Aorta (tissue), 5 donors: Measurements from ENCODE around the gene TH. TPM values are rescaled to one million over a fixed set of nuclear protein-coding genes. Genes with fewer than 3 reads are reported as not detected.
A peak's percentile ranks its signal among the peaks of the same experiment; 100 is the strongest.

Experiments used
- ATAC-seq: fragments of 200-7000 bp; cut with Tn5 transposase; one replicate; pipeline ENCODE4 v1.9.1; 2022; ENCODE audit warnings: moderate library complexity; ENCODE audit not compliant: low FRiP score
- DNase-seq, 2 donors: peaks; one replicate each; pipeline ENCODE4 v3.0.0-alpha.2; 2020
- H3K27ac ChIP-seq, 2 donors: one replicate each; pipeline ENCODE4 v1.5.1; 2013; ENCODE audit warnings: low read length in 2 of 2, mild to moderate bottlenecking in 2 of 2, moderate library complexity in 2 of 2, control low read depth in 1 of 2, inconsistent platforms in 1 of 2, low read depth in 1 of 2
- H3K27me3 ChIP-seq, 2 donors: one replicate each; pipeline ENCODE4 v1.6.1; 2013; ENCODE audit warnings: control low read depth in 1 of 2, low read length in 1 of 2, mild to moderate bottlenecking in 1 of 2, moderate library complexity in 1 of 2; ENCODE audit not compliant: insufficient read depth in 2 of 2, control insufficient read depth in 1 of 2
- H3K36me3 ChIP-seq, 2 donors: one replicate each; pipeline ENCODE4 v1.6.1; 2013; ENCODE audit warnings: control low read depth in 1 of 2, low read length in 1 of 2, mild to moderate bottlenecking in 1 of 2; ENCODE audit not compliant: insufficient read depth in 2 of 2, control insufficient read depth in 1 of 2
- H3K4me1 ChIP-seq, 2 donors: one replicate each; pipeline ENCODE4 v1.6.1; 2013; ENCODE audit warnings: low read length in 2 of 2, control low read depth in 1 of 2, mild to moderate bottlenecking in 1 of 2, moderate library complexity in 1 of 2; ENCODE audit not compliant: insufficient read depth in 2 of 2, control insufficient read depth in 1 of 2
- H3K4me3 ChIP-seq, 2 donors: one replicate each; pipeline ENCODE4 v1.5.1; 2013; ENCODE audit warnings: low read length in 2 of 2, control low read depth in 1 of 2, mild to moderate bottlenecking in 1 of 2
- H3K9me3 ChIP-seq: one replicate; pipeline ENCODE4 v1.6.1; 2013; ENCODE audit warnings: mild to moderate bottlenecking, low read length; ENCODE audit not compliant: control insufficient read depth
- whole genome bisulfite sequencing, 2 donors: extraction: QIAGEN DNeasy Blood & Tissue Kit; methylation state at CpG; one replicate each; pipeline ENCODE4 v1.1.7; 2013; 5-methylcytosine and 5-hydroxymethylcytosine counted together
- intact Hi-C, 2 donors: fragments of 100-400 bp; cut with DNase I; formaldehyde crosslinking; loops; one replicate each; pipeline versions ENCODE4 v1.14.2 to v1.15.0; 2022
- polyA plus RNA-seq, 2 donors: library from polyadenylated mRNA; stranded (reverse); fragments of 200-250 nt; gene quantifications; one replicate each; pipeline ENCODE4 v1.2.3, GENCODE V29; 2013
- total RNA-seq, 2 donors: library from RNA; stranded (reverse); fragmentation: NEBNext Ultra II Directional; extraction: Animal tissue kit (Norgen Biotek cat#: 25700); gene quantifications; one replicate each; pipeline ENCODE4 v1.2.1, GENCODE V29; 2021
- donor health status: healthy with polysubstance abuse.
- donor health status: Bipolar disorder and iron deficiency.
- donor health status: DM: no; HTN: no; CAD: no.
- donor health status: DM: no; HTN: no; CAD: no.
- donor health status: DM: yes; HTN: yes; CAD: no.

Gene TH
- total and polyA plus RNA-seq, 4 donors, result 0.45 TPM; not detected in 3

DNA sequence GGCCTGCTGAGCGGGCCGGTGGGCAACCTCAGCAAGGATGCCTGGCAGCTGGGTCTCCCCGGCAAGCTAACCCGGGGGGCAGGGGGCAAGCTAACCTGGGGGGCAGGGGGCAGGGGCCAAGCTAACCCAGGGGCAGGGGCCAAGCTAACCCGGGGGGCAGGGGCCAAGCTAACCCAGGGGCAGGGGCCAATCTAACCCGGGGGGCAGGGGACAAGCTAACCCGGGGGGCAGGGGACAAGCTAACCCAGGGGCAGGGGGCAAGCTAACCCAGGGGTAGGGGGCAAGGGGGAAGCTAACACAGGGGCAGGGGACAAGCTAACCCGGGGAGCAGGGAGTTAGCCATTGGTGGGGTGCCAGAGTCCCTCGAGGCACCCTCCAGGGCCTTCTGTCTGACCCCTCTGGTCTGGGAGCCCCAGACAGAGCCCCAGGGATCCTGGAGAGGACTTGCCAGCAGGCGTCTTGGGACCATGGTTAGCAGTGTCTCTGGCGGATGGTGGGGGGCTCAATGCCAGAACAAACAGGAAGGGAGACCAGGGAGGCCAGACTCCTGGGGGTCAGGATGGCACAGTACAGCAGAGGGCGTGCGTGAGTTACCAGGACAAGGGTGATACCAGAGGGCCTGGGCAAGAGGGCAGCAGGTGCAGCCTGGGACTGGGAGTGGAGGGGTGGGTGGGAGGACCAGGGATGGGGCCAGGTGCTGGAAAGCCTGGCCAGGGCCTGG is 48.5 kb downstream of the TH start:
- intact Hi-C loops, result no loop called here
- H3K9me3 ChIP-seq, result no peaks in the 10 kb centered on the region
- H3K4me1 ChIP-seq, result no peaks in the 10 kb centered on the region
- DNase-seq (peak; percentile 44 to 62), ATAC-seq (no peak)
- no peaks in the 10 kb centered on the region for H3K27me3 ChIP-seq
- H3K27ac ChIP-seq, result no peak overlapping the region
- 46 to 62% methylated on average over 10 to 13 of the region's 13 CpGs for WGBS, 2 donors
- no peak overlapping the region for H3K4me3 ChIP-seq
- no peaks in the 10 kb centered on the region for H3K36me3 ChIP-seq

GRCh38 chr11:2122222-2122906 is 49.3 kb downstream of the TH start:
- H3K27ac ChIP-seq, result no peak overlapping the region
- H3K9me3 ChIP-seq, result no peaks in the 10 kb centered on the region
- no peaks in the 10 kb centered on the region for H3K27me3 ChIP-seq
- DNase-seq (peak; percentile 38 to 60), ATAC-seq (peak; percentile 15)
- H3K4me3 ChIP-seq, result no peak overlapping the region
- no peaks in the 10 kb centered on the region for H3K36me3 ChIP-seq
- intact Hi-C loops, result no loop called here
- H3K4me1 ChIP-seq, result no peaks in the 10 kb centered on the region
- 21 to 27% methylated on average over 18 to 19 of the region's 19 CpGs for WGBS, 2 donors

- H3K4me1 ChIP-seq, result no peaks in the 10 kb centered on the region
- H3K27me3 ChIP-seq, result no peaks in the 10 kb centered on the region
- no peaks in the 10 kb centered on the region for H3K36me3 ChIP-seq
- H3K9me3 ChIP-seq, result peaks cover 1% of the 10 kb centered on the region
- no peak overlapping the region for H3K4me3 ChIP-seq
- intact Hi-C loops, result no loop called here
- H3K27ac ChIP-seq, result no peak overlapping the region
- DNase-seq (peak; percentile 42 to 56), ATAC-seq (no peak)
- 88% methylated on average over 21 of the region's 21 CpGs for WGBS, 2 donors
These were observed 50.1 kb downstream of the TH start for GRCh38 chr11:2121227-2122130.

DNA sequence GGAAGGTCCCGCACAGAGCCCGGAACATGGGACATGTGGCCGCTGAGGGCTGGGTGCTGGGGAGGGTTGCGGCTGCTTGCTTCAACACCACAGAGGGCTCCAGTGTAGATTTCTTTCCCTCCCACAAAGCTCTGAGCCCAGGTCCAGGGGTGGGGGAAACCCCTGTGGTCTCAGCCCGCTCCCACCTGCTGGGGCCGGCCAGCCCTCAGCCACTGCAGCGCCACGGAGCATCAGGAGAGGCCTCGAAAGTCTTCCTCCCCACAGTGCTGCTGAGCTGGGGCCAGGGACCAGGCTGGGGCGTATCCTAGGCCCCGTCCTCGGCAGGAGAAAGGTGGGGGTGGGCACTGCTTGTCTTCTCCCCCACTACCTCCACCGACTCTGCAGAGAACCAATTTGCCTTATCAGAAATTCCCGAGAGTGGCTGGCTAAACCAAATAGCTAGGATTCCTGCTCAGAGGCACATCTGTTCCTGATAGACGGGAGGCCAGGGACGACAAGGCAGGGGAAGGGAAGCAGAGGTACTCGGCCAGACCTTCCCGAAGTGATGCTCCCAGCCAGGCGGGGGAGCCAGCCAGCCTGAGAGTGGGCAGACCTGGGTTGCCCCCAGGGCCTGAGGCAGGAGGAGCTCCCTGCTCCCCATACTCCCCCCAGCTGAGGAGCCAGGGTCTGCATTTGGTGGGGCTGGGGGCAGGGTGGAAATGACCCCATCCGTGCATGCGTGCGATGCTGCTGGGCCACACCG is 51.1 kb downstream of the TH start:
- Histone ChIP-seq H3K27me3 (no peaks in the 10 kb centered on the region), H3K36me3 (no peaks in the 10 kb centered on the region), H3K27ac (no peak overlapping the region), H3K4me1 (no peaks in the 10 kb centered on the region), H3K9me3 (peaks cover 5% of the 10 kb centered on the region), H3K4me3 (no peak overlapping the region)
- WGBS, 2 donors, result 67% methylated on average over 22 to 23 of the region's 23 CpGs
- intact Hi-C loops, result no loop called here
- DNase-seq, result peak in 1 of 2 donors; percentile 39
- no peak for ATAC-seq

GRCh38 chr11:2118677-2119076 is 52.9 kb downstream of the TH start:
- DNase-seq (no peak), ATAC-seq (no peak)
- Histone ChIP-seq H3K9me3 (peaks cover 5% of the 10 kb centered on the region), H3K27me3 (no peaks in the 10 kb centered on the region), H3K4me1 (no peaks in the 10 kb centered on the region), H3K4me3 (no peak overlapping the region), H3K36me3 (no peaks in the 10 kb centered on the region), H3K27ac (no peak overlapping the region)
- 78 to 81% methylated on average over 4 of the region's 4 CpGs for WGBS, 2 donors
- intact Hi-C loops, result no loop called here

DNA sequence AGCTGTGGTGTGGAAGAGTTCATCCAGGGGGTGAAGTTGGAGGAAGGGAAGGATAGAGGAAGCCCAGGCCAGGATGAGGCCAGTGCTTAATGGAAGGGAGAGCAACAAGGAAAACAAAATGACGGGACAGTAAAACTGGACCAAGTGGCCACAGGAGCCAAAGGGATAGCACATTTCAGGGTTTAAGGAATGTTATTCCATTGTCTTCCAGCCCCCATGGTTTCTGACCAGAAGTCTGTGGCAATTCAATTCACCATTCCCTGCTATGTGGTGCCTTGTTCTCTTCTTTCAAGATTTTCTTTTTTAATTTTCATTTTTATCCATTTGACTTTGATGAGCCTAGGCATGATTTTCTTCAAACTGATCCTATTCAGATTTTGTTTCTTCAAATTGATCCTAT is 54.9 kb downstream of the TH start:
- H3K27me3 ChIP-seq, result no peaks in the 10 kb centered on the region
- intact Hi-C loops, result no loop called here
- peaks cover 5% of the 10 kb centered on the region for H3K9me3 ChIP-seq
- H3K4me1 ChIP-seq, result no peaks in the 10 kb centered on the region
- DNase-seq, result no peak
- H3K27ac ChIP-seq, result no peak overlapping the region
- no peak overlapping the region for H3K4me3 ChIP-seq
- 77 to 87% methylated on average over 1 of the region's 1 CpG for WGBS, 2 donors
- H3K36me3 ChIP-seq, result no peaks in the 10 kb centered on the region
- no peak for ATAC-seq

DNA sequence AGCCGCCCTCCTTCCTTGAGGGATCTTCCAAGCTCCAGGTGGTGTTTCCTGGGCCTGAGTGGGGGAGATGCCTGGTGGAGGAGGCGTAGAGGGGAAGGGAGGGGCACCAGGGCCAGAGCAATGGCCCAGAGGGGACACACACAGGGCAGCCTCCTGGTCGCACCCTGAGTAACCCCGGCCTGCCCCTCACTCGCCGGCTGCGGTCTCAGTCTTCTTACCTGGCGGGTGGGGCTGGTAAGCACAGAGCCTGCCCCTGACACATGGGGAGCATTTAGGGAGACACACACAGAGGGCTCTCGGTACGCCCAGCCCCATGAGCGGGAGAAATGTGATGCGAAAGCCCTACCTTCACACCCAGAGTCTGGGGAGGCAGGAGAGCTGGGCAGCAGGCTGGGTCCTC is 56.3 kb downstream of the TH start:
- WGBS, 2 donors, result 97 to 98% methylated on average over 12 of the region's 12 CpGs
- intact Hi-C loops, result no loop called here
- Histone ChIP-seq H3K4me1 (no peaks in the 10 kb centered on the region), H3K27ac (no peak overlapping the region), H3K27me3 (no peaks in the 10 kb centered on the region), H3K9me3 (peaks cover 5% of the 10 kb centered on the region), H3K4me3 (no peak overlapping the region), H3K36me3 (no peaks in the 10 kb centered on the region)
- no peak for DNase-seq
- no peak for ATAC-seq
